ENCODE data around the gene SNAPC3.
"Not testable (repeated sequence)": the region's sequence is repeated elsewhere in the genome, so short reads cannot be mapped to it uniquely, and the experiment has no call there.

SNAPC3 gene

GRCh38 chr9:15422372-15423230 lies at the start of gene SNAPC3:
SNAPC3 (plus strand) TSS chr9:15422876; CDS start chr9:15422880, 4 bp downstream.
- in situ Hi-C loops (cut with MboI; ENCODE audit: low sequenced_read_pairs, unreplicated experiment): loop anchor here (25.0 kb wide), 1 partner anchor 135 kb away; no protein-coding TSS in a partner anchor
- TF ChIP-seq CTCF (IDR thresholded peaks at IDR 0.05; ENCODE audit: borderline replicate concordance, control extremely low read depth, extremely low read depth, insufficient read depth, missing control alignments): no peak

GRCh38 chr9:15373881-15374280 lies 48.8 kb upstream of the SNAPC3 start:
- no peak for TF ChIP-seq CTCF (IDR thresholded peaks at IDR 0.05; ENCODE audit: borderline replicate concordance, control extremely low read depth, extremely low read depth, insufficient read depth, missing control alignments)
- in situ Hi-C loops (cut with MboI; ENCODE audit: low sequenced_read_pairs, unreplicated experiment): no loop called here
- DNase-seq (ENCODE audit: low spot score): no peak

More at GRCh38 chr9:15422372-15423230, at the start of gene SNAPC3:
- DNase-seq (ENCODE audit: low spot score): peak; percentile 97

GRCh38 chr9:15374310-15374709 lies 48.4 kb upstream of the SNAPC3 start:
- no peak for TF ChIP-seq CTCF (IDR thresholded peaks at IDR 0.05; ENCODE audit: borderline replicate concordance, control extremely low read depth, extremely low read depth, insufficient read depth, missing control alignments)
- DNase-seq (ENCODE audit: low spot score): no peak
- in situ Hi-C loops (cut with MboI; ENCODE audit: low sequenced_read_pairs, unreplicated experiment): no loop called here

DNA sequence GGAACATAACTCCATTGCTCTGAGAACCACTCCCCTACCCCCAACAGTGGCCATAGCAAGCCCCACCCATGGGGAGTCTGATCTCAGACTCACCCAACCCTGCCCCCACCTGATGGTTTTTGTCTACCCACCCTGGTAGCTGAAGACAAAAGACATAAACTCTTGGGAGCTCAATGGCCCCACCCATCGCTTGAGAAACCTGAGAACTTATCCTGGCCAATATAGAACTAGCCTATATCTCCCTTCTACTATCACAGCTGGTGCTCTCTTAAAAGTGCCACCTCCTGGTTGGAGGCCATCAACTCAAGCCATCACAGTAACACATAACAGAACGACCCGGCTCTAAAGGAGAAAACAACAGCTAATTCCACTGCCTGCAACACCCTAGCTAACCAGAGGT lies 47.9 kb upstream of the SNAPC3 start:
- TF ChIP-seq CTCF (IDR thresholded peaks at IDR 0.05; ENCODE audit: borderline replicate concordance, control extremely low read depth, extremely low read depth, insufficient read depth, missing control alignments): no peak
- DNase-seq (ENCODE audit: low spot score): no peak
- in situ Hi-C loops (cut with MboI; ENCODE audit: low sequenced_read_pairs, unreplicated experiment): no loop called here

- DNase-seq (ENCODE audit: low spot score): no peak
- TF ChIP-seq CTCF (IDR thresholded peaks at IDR 0.05; ENCODE audit: borderline replicate concordance, control extremely low read depth, extremely low read depth, insufficient read depth, missing control alignments): no peak
- in situ Hi-C loops (cut with MboI; ENCODE audit: low sequenced_read_pairs, unreplicated experiment): no loop called here
Measured at GRCh38 chr9:15377625-15378540, 44.8 kb upstream of the SNAPC3 start.

DNA sequence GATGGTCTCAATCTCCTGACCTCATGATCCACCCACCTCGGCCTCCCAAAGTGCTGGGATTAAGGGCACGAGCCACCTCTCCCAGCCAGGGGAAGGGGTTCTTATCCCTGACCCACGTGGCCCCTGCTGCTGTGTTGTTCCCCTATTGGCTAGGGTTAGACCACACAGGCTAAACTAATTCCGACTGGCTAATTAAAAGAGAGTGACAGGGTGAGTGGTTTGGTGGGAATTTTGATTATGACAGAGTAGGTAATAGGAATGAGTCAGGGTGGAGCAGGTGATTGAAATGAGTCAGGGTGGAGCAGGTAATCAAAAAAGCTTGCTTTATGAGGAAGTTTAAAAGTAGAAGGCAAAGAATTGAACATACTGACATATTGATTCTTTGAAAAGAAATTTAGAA lies 43.4 kb upstream of the SNAPC3 start:
- DNase-seq (ENCODE audit: low spot score); in situ Hi-C loops (cut with MboI; ENCODE audit: low sequenced_read_pairs, unreplicated experiment): not testable (repeated sequence)

GRCh38 chr9:15379888-15380287 lies 42.8 kb upstream of the SNAPC3 start:
- DNase-seq (ENCODE audit: low spot score); in situ Hi-C loops (cut with MboI; ENCODE audit: low sequenced_read_pairs, unreplicated experiment): not testable (repeated sequence)

All from GM13976 (cell line).